LNCAP (cell line): ENCODE data around the gene MFAP1.
A peak's percentile ranks its signal among the peaks of the same experiment; 100 is the strongest.

Experiments used
- TF ChIP-seq, protein P1 (sequence below): fragments of 450-650 bp; IDR thresholded peaks from 2 replicates; pipeline ENCODE4 v1.5.1; 2017; ENCODE audit warnings: mild to moderate bottlenecking

MFAP1 gene

DNA sequence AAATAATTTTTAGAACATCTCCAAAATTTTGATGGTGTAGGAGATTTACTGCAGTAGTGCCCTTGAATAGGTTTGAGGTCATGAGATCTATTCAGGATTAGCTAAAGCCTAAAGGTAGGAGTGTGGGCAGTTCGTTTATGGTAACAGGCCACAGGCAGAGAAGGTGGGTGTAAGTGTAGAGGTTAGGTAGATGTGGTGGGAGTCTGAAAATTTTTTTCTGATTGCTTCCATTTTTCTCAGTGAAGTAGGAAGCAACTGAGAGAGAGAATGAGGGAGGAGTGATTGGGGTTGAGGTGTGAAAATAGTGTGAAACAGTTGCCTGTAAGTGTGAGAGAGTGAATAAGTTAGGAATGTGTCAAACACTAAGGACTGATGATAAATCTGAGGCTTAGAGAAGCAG is 45.5 kb downstream of the MFAP1 start:
- TF ChIP-seq, protein P1, sequence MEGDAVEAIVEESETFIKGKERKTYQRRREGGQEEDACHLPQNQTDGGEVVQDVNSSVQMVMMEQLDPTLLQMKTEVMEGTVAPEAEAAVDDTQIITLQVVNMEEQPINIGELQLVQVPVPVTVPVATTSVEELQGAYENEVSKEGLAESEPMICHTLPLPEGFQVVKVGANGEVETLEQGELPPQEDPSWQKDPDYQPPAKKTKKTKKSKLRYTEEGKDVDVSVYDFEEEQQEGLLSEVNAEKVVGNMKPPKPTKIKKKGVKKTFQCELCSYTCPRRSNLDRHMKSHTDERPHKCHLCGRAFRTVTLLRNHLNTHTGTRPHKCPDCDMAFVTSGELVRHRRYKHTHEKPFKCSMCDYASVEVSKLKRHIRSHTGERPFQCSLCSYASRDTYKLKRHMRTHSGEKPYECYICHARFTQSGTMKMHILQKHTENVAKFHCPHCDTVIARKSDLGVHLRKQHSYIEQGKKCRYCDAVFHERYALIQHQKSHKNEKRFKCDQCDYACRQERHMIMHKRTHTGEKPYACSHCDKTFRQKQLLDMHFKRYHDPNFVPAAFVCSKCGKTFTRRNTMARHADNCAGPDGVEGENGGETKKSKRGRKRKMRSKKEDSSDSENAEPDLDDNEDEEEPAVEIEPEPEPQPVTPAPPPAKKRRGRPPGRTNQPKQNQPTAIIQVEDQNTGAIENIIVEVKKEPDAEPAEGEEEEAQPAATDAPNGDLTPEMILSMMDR = no peak

- TF ChIP-seq, protein P1 = peak; percentile 85
These were observed 47.1 kb downstream of the MFAP1 start for GRCh38 chr15:43777267-43777914.

- TF ChIP-seq, protein P1 = no peak
These were observed 47.7 kb downstream of the MFAP1 start, which contains the start of gene ELL3 for GRCh38 chr15:43776718-43777266. TSS of gene ELL3 (minus strand) at chr15:43776966. CDS start at chr15:43776901, 65 bp downstream.

DNA sequence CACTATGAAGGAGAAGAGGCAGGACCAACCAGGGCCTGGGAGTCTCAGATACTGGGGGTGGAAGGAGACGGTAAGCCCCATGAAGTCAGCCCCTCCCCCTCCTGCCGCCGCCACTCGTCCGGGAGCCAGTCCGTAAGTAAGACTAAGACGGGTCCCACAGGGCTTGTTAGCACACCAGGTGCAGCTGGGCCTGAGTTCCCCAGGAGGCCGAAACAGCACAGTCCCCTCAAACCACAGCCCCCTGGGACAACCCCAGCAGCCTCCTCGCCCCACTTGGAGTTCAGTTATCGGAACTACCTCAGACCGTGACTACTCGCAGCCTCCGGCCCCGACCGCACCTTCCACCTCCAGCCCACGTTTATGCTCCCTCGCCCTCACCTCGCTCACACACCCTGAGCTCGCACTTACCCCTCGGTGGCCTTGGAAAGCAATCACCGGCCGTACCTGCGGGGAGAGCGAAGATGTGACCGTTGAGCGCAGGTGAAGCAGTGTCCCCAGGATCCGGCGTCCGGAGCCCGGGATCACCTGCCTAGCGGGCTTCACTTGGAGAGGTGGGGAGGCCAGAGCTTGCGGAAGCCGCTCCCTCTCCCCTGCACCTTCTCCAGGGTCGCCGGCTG is 48.3 kb downstream of the MFAP1 start:
- TF ChIP-seq, protein P1 = no peak

DNA sequence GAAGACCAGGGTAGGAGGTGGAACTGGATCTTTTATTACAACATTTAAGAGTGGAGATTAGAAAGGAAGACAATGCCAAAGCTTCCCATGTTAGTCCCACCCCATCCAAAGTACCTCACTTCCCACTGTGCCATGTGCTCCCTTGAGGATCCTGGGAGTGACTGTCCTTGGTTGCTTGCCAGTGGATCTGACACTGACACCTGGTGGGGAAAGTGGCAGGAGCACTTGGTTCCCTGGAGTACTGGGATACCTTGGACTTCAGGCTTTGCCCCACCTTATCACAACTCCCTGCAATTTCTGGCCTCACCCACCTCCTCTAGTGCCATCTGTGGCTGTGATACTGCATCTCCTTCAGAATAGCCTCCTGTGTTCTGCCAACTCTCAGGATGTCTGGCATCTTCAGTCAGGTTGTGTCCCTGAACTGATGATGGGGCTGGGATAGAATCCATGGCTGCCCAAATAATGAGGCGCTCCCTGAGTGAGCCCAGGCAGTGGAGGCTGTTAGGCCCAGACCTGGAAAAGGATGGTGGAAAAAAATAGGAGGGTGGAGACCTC is 49.0 kb downstream of the MFAP1 start:
- TF ChIP-seq, protein P1 = peak; percentile 82

GRCh38 chr15:43774062-43774461 is 50.4 kb downstream of the MFAP1 start:
- TF ChIP-seq, protein P1 = no peak

DNA sequence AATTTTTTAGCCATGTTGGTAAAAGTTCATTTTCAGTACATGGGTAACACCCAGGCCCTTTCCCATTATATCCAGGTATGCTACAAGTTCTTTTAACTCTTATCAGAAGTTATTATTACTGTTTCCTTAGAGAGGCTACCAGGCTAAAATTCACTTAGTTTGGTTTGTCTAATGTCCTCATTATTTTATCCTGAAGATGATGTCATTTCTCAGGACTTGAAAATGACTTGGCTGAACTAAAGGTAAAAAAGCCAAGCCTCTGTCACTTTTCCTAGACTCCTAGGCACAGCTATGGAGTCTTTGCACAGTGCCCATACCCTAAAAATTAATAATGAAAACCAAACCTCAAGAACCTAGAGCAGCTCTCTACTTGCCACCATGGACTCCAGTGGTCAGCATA is 51.9 kb downstream of the MFAP1 start:
- TF ChIP-seq, protein P1 = no peak
